Measurements from ENCODE around the gene RIMS1.
"Not testable (repeated sequence)": the region's sequence is repeated elsewhere in the genome, so short reads cannot be mapped to it uniquely, and the experiment has no call there.

RIMS1 gene

GRCh38 chr6:71979911-71980310 lies 93.6 kb downstream of the RIMS1 start:
- no peak for DNase-seq

GRCh38 chr6:71982389-71982788 lies 96.0 kb downstream of the RIMS1 start:
- no peak for DNase-seq

GRCh38 chr6:71983131-71983530 lies 96.8 kb downstream of the RIMS1 start:
- DNase-seq, result no peak

- DNase-seq, result no peak
These were observed 108.4 kb downstream of the RIMS1 start for GRCh38 chr6:71994705-71995271.

- no peak for DNase-seq
These were observed 111.0 kb downstream of the RIMS1 start for GRCh38 chr6:71997341-71997740.

GRCh38 chr6:72002415-72002814 lies 116.1 kb downstream of the RIMS1 start:
- DNase-seq, result no peak

- not testable (repeated sequence) for DNase-seq
These were observed 120.2 kb downstream of the RIMS1 start for GRCh38 chr6:72006591-72006990.

GRCh38 chr6:72022830-72023229 lies 136.5 kb downstream of the RIMS1 start:
- DNase-seq, result no peak

- no peak for DNase-seq
These were observed 145.1 kb downstream of the RIMS1 start for GRCh38 chr6:72031471-72031870.

GRCh38 chr6:72032086-72032485 lies 145.7 kb downstream of the RIMS1 start:
- no peak for DNase-seq

GRCh38 chr6:72035486-72035885 lies 149.1 kb downstream of the RIMS1 start:
- DNase-seq, result no peak

GRCh38 chr6:72035966-72036365 lies 149.6 kb downstream of the RIMS1 start:
- DNase-seq, result no peak

GRCh38 chr6:72037006-72037405 lies 150.7 kb downstream of the RIMS1 start:
- DNase-seq, result no peak

- DNase-seq, result no peak
These were observed 153.8 kb downstream of the RIMS1 start for GRCh38 chr6:72040111-72040510.

GRCh38 chr6:72042088-72042487 lies 155.7 kb downstream of the RIMS1 start:
- DNase-seq, result no peak

GRCh38 chr6:72048080-72048479 lies 161.7 kb downstream of the RIMS1 start:
- DNase-seq, result no peak

GRCh38 chr6:72049376-72049775 lies 163.0 kb downstream of the RIMS1 start:
- no peak for DNase-seq

- DNase-seq, result no peak
These were observed 174.9 kb downstream of the RIMS1 start for GRCh38 chr6:72061286-72061685.

GRCh38 chr6:72064399-72064975 lies 178.1 kb downstream of the RIMS1 start:
- DNase-seq, result no peak

- no peak for DNase-seq
These were observed 191.7 kb downstream of the RIMS1 start for GRCh38 chr6:72078096-72078495.

GRCh38 chr6:72080260-72080941 lies 194.1 kb downstream of the RIMS1 start:
- no peak for DNase-seq

GRCh38 chr6:72081871-72082270 lies 195.5 kb downstream of the RIMS1 start:
- peak; percentile 6 to 40 for DNase-seq

GRCh38 chr6:72083976-72084375 lies 197.6 kb downstream of the RIMS1 start:
- no peak for DNase-seq

GRCh38 chr6:72084992-72085569 lies 198.7 kb downstream of the RIMS1 start:
- peak; percentile 16 to 46 for DNase-seq
